ENCODE results near the gene JAG1.

Gene JAG1

GRCh38 chr20:10648651-10649050, 25.1 kb downstream of the JAG1 start:
- no peaks in the 10 kb centered on the region for H3K36me3 ChIP-seq (ENCODE audit: low read length)
- H3K27me3 ChIP-seq (ENCODE audit: low read length), result no peaks in the 10 kb centered on the region

GRCh38 chr20:10647909-10648308, 25.9 kb downstream of the JAG1 start:
- no peaks in the 10 kb centered on the region for H3K9me3 ChIP-seq (ENCODE audit: insufficient read depth, low read length)
- H3F3A ChIP-seq (ENCODE audit: insufficient read depth), result no peaks in the 10 kb centered on the region
- no peak overlapping the region for H3K9ac ChIP-seq (ENCODE audit: low read length)
- no peaks in the 10 kb centered on the region for H3K9me2 ChIP-seq (replicated peaks; ENCODE audit: insufficient read depth, low read length)
- H3K36me3 ChIP-seq (ENCODE audit: low read length), result no peaks in the 10 kb centered on the region
- H4K20me1 ChIP-seq (ENCODE audit: low read depth, low read length), result no peaks in the 10 kb centered on the region
- no peak overlapping the region for H2AFZ ChIP-seq (ENCODE audit: low read depth, low read length, severe bottlenecking)
- H3K4me2 ChIP-seq (ENCODE audit: low read depth, low read length, poor library complexity, severe bottlenecking), result no peak overlapping the region
- H3K4me3 ChIP-seq (ENCODE audit: insufficient read depth, low read length, poor library complexity, severe bottlenecking), result no peak overlapping the region
- H3K79me2 ChIP-seq (ENCODE audit: insufficient read depth, low read length), result no peaks in the 10 kb centered on the region
- H3K27ac ChIP-seq (ENCODE audit: low read depth, low read length), result no peak overlapping the region
- TF ChIP-seq CTCF (IDR thresholded peaks at IDR 0.05; ENCODE audit: insufficient read depth, low read length, poor library complexity, severe bottlenecking) (no peak), EZH2phosphoT487 (conservative IDR thresholded peaks at IDR 0.05; ENCODE audit: low read length) (no peak)
- no peaks in the 10 kb centered on the region for H3K27me3 ChIP-seq (ENCODE audit: low read length)

More at GRCh38 chr20:10648651-10649050, 25.1 kb downstream of the JAG1 start:
- Histone ChIP-seq H3K79me2 (ENCODE audit: insufficient read depth, low read length) (no peaks in the 10 kb centered on the region), H3F3A (ENCODE audit: insufficient read depth) (no peaks in the 10 kb centered on the region), H3K9me2 (replicated peaks; ENCODE audit: insufficient read depth, low read length) (no peaks in the 10 kb centered on the region), H3K4me2 (ENCODE audit: low read depth, low read length, poor library complexity, severe bottlenecking) (no peak overlapping the region), H3K9me3 (ENCODE audit: insufficient read depth, low read length) (no peaks in the 10 kb centered on the region), H2AFZ (ENCODE audit: low read depth, low read length, severe bottlenecking) (no peak overlapping the region), H3K27ac (ENCODE audit: low read depth, low read length) (no peak overlapping the region), H4K20me1 (ENCODE audit: low read depth, low read length) (no peaks in the 10 kb centered on the region), H3K4me3 (ENCODE audit: insufficient read depth, low read length, poor library complexity, severe bottlenecking) (no peak overlapping the region), H3K9ac (ENCODE audit: low read length) (no peak overlapping the region)
- TF ChIP-seq EZH2phosphoT487 (conservative IDR thresholded peaks at IDR 0.05; ENCODE audit: low read length), result no peak
- TF ChIP-seq CTCF (IDR thresholded peaks at IDR 0.05; ENCODE audit: insufficient read depth, low read length, poor library complexity, severe bottlenecking), result no peak

- H2AFZ ChIP-seq (ENCODE audit: low read depth, low read length, severe bottlenecking), result no peak overlapping the region
- no peaks in the 10 kb centered on the region for H3K27me3 ChIP-seq (ENCODE audit: low read length)
- H3K9ac ChIP-seq (ENCODE audit: low read length), result no peak overlapping the region
- no peak overlapping the region for H3K27ac ChIP-seq (ENCODE audit: low read depth, low read length)
- TF ChIP-seq EZH2phosphoT487 (conservative IDR thresholded peaks at IDR 0.05; ENCODE audit: low read length) (no peak), CTCF (IDR thresholded peaks at IDR 0.05; ENCODE audit: insufficient read depth, low read length, poor library complexity, severe bottlenecking) (peak; percentile 16)
- H3K4me3 ChIP-seq (ENCODE audit: insufficient read depth, low read length, poor library complexity, severe bottlenecking), result no peak overlapping the region
- no peaks in the 10 kb centered on the region for H3K79me2 ChIP-seq (ENCODE audit: insufficient read depth, low read length)
- no peaks in the 10 kb centered on the region for H3K36me3 ChIP-seq (ENCODE audit: low read length)
- no peaks in the 10 kb centered on the region for H3K9me2 ChIP-seq (replicated peaks; ENCODE audit: insufficient read depth, low read length)
- H3K9me3 ChIP-seq (ENCODE audit: insufficient read depth, low read length), result no peaks in the 10 kb centered on the region
- H4K20me1 ChIP-seq (ENCODE audit: low read depth, low read length), result no peaks in the 10 kb centered on the region
- H3K4me2 ChIP-seq (ENCODE audit: low read depth, low read length, poor library complexity, severe bottlenecking), result no peak overlapping the region
- no peaks in the 10 kb centered on the region for H3F3A ChIP-seq (ENCODE audit: insufficient read depth)
Observed at GRCh38 chr20:10647471-10647870, 26.3 kb downstream of the JAG1 start.

Measured in SU-DHL-6 (cell line).